Stimulated activated CD8-positive, alpha-beta memory T cell treated with anti-CD3 and anti-CD28 coated beads, Interleukin-12 subunit alpha, Interleukin-12 subunit beta, amount 100 ng/mL, for 1 hour (primary cell): Measurements from ENCODE around the gene GRPEL2.

Experiments used
- DNase-seq: peaks from one replicate; pipeline ENCODE4 v3.0.0-alpha.2; 2020; ENCODE audit warnings: low read depth

Gene GRPEL2

DNA sequence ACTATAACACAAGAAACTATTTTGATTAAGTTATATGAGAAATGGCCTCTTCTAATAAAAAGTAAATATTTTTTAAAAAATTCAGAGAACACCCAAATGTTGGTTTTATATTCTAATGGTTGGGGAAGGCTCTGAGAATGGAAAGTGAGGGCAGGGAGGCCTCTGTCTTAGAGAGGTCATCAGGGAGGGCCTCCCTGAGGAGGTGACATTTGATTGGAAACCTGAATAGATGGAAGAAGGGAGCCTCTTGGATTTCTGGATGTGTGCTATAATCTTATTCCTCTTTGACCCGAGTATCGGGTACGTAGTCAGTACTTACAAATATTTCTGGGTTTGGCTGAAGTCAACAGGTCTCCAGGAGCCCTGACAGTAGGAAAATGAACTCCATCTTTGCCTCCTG lies 26.1 kb upstream of the GRPEL2 start:
- no peak for DNase-seq

DNA sequence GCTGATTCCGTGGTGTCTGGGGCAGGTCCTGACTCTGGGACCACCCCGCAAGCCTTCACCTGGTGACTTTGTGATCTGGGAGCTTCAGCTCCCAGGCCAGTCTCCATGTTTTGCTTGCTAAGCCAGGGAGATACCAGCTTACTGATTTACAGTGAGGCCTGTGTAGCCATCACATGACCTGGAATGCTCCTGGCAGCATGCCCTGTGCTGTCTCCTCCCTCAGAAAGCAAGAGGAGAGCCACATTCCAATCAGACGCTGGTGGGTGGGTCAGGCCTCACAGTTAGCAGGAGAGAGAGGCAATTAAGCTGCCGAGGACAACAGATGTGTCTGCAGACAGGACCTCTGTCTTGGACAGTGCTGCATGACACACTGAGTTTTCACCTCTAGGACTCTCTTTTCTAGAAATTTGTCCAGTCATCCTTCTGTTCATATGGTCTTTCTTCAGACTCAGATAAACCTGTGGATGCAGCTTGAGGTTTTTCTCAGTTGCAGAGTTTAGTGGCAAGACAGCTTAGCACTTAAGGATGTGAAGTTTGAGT lies 24.4 kb upstream of the GRPEL2 start:
- DNase-seq = no peak

DNA sequence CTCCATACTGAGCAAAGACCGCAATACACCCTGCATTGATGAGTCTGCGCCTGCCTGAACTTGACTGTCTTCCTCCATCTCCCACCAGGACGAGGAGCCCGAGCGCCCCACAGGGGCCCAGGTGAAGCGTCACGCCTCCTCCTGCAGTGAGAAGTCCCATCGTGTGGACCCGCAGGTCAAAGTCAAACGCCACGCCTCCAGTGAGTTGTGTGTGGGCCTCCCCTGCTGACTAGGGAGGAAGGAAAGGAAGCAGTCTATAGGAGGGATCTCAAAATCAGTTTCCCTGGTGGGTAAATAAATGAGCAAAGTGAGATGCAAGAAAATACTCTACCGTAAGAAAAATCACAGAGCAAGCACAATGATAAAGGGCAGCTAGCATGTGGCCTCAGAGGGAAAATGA lies 22.8 kb upstream of the GRPEL2 start:
- no peak for DNase-seq

DNA sequence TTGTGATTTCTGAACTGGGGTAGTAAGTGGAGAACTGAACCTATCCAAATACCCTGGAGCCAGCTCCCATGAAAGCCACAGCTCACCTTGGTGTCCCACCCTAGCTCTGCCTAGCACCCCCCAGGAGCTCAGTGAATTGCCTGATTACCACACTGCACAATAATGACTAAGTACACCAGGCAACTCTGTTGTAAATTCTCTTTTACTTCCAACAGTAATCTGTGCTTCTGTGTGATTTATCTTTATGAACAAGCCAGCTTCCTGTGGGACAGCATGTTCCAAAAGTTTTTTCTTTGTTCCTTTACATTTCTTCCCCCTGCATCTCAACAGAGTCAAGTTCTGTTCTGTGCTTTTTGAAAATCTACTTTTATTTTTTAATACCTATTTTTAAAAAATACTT lies 22.1 kb upstream of the GRPEL2 start:
- no peak for DNase-seq

DNA sequence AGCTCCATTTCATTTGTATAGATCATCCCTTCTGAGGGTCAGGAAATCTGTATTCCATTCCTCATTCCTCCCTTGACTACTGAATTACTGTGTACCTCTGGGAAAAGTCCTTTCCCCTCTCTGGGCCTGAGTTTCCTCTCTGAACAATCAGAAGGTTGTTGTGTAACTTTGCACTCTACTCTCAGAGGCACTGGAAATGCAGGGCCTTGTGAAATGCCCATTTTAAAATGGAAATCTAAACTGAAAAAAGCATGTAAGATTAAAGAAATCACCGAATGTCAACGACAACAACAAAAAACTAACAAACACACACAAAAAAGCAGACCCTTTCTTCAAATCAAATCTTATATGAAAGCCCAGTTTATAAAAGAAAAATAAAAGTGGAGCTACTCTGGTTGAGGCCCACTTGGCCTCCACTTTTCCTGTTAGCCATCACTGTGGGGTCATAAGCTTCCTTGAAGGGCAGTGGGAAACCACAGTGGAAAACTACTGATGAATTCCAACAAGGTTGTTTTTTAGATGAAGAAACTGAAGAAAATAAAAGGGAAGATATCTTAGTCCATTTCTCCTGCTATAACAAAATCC lies 21.6 kb upstream of the GRPEL2 start:
- DNase-seq = no peak

DNA sequence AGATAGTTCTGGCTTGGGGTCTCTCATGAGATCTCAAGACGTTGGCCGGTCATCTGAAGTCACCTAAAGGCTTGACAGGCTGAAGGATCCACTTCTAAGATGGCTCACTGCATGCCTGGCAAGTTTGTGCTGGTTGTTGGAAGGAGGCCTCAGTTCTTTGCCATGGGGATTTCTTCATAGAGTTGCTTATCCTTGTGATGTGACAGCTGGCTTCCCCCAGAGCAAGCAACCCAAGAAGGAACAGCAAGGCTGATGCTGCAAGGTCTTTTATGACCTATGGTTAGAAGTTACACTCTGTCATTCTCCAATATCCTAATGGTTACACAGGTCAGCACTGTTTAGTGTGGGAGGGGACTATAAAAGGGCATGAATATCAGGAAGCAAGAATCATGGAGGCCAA lies 20.7 kb upstream of the GRPEL2 start:
- no peak for DNase-seq

DNA sequence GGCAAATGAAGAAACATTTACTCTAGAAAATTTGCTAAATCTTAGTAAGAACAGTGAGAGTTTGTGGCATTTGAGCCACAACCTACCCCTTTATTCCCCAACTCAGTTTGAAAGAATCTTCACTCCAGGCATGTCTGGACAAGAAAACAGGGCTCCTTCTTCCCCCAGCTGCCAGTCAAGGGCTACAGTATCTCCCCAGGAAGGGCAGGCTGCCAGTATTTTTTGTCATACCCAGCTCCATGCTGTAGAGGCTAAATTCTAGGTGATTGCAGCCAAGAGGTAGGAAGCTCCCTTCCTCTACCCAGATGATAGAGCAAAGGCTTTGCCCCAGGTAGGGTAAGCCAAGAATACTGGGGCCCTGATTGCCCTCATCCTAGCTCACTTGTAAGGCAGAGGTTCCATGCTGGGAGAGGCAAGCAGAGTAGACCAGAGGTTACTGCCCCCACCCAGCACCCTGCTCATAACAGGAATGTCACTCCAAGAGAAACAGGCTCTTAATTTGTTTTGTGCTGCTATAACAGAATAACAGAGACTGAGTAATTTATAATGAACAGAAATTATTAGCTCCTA lies 20.0 kb upstream of the GRPEL2 start:
- DNase-seq = no peak

DNA sequence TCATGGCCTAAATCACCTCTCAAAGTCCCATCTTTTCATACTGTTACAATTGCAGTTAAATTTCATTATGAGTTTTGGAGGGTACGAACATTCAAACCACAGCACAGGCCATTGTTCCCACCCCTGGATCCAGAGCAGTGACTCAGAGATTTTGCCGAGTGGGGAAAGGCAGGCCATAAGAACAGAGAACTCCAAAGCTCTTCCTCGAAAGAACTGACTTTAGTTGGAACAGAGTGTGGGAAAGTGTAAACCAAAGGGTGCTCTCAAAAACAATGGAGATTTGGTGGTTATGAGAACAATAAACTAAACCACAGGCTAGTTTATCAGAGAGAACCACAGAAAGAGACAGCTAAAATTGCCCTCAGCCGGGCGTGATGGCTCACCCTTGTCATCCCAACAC lies 19.4 kb upstream of the GRPEL2 start:
- DNase-seq = no peak

DNA sequence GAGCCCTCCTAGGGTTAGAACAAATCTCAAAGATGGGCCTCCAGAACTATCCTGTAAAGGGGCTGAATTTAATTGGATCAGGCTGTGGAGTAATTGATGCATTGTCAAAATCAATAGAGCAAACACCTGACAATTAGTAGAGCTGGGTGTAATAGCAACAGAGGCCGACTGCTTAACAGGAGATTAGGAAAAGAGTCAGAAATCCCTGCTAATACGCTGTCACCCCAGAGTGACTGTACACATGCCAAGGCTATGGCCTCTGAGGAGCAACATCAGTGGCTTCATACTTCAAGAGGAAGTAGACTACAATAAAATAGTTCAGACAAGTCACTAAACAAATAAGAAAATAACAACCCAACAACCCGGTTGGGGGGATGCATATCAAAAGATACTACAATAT lies 18.7 kb upstream of the GRPEL2 start:
- DNase-seq = no peak

DNA sequence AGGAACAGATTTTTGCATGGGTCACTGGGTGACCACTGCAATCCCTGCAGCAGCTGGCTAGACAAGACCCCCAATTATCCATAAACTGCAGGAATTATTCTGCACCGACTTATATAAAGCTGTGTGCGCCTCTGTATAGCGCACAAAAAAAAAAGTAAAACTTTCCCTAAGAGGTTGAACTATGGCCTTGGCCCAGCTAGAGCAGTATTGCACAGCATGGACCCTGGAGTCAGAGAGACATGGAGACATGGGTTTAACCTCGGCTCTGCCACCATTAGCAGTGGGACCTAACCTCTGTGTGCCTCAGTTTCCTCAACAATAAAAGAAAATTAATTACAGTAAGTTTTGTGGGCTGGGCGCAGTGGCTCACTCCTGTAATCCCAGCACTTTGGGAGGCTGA lies 17.1 kb upstream of the GRPEL2 start:
- no peak for DNase-seq

DNA sequence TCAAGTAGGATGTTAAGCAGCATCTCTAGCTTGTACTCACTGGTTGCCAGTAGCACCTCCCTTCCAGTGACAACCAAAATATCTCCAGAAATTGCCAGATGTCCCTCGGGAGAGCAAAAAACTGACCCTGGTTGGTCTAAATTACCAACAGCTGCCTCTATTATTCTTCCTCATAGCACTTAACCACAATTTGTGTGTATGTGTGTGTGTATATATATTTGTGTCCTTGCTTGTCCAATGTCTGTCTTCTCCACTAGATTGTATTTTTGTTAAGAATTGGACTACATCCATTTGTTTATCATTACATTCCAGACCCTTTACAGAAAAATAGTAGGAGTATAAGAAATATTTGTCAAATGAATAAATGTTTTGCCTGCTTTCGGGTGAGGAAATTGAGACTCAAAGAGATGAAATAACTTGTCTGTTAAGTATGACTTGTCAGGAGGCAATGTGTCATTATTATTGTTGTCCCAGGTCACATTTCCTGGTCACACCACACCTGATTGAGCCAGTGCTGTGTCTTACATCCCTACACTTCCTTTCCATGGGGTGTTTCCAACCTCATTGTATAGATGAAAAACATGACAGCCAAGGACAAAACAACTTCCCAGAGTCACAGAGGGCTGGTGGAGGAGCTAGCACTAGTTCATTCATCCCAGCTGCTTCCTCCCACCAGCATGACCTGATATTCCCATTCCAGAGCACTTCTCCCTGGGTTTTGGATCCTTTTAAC lies 11.4 kb upstream of the GRPEL2 start:
- no peak for DNase-seq

DNA sequence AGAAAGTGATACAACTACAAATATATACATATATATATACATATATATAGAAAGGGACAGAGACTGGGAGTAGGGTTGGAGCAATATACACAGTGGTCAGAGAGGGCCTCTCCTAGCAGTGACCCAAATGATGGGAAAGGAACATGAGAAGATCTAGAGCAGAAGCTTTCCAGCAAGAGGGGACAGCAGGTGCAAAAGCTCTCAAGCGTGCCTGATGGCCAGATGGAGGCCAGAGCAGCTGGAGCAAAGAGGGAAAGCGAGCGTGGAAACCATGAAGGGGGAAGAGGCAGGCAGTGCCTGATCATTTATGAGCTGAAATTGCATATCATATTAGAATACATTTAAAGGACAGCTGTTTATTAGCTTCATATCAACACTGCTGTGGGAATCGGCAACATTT lies 7.6 kb upstream of the GRPEL2 start:
- no peak for DNase-seq

DNA sequence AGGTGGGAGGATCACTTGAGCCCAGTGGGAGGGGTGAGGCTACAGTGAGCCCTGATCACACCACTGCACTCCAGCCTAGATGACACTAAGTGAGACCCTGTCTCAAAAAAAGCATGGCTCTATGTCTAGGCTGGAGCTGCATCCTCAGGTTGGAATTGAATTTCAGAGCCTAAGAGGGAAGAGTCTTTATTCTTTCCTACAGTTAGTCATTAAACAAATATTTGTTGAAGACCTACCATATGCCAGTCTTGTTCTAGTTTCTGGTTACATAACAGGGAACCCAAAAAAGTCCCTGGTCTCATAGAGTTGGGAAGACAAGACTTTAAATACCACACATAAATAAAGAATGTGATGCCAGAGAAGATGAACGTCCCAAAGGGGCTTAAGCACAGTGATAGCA lies 6.9 kb upstream of the GRPEL2 start:
- no peak for DNase-seq

DNA sequence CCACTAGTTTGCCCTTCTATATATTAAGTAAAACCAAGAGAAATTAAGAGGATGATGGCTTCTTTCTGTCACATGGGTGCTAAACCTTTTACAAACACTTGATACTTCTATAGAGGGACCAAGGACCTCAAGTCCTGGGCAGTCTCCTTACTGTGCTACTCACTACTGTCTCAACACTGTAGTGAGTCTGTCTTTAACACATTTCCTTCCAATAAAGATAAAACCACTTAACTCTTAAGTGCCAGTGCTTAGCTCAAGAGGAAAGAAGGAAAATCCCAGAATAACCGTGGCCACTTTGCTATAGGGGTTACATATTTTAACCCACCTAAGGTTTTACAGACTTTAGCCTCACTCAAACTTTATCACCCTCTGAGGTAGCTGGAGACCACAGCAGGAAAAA lies 4.4 kb upstream of the GRPEL2 start:
- no peak for DNase-seq

DNA sequence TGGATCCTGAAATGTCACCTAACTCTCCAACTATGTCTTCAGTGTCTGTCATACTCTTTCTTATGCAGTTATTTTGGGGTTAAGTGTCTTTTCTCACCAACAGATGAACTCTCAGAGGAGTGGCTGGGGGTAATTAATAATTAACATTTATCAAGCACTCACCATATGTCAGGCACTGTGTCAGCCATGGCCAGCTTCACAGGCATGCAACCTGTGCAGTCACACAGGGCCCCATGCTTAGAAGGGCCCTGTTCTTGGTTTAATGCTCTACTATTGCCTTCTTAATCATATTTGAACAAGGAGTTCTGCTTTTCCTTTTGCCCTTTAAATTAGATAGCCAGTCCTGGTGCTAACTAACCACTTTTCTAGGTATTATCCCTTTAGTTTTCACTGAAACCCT lies 3.4 kb upstream of the GRPEL2 start:
- no peak for DNase-seq

DNA sequence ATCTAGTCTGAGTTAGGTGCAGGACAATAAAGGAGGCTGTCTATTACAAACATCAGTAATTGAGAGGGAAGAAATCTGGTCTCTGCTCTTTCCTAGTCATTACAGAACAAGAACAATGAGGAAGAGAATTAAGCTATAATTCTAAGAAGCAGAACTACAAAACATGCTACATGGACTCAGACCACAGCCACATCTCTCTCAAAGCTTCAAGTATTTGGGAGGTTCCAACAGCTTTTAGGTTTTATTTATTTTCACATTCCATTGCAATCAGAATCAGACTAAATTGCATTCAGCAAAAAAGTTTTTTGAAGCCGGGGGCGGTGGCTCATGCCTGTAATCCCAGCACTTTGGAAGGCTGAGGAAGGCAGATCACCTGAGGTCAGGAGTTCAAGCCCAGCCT lies 1.1 kb upstream of the GRPEL2 start:
- DNase-seq = no peak

DNA sequence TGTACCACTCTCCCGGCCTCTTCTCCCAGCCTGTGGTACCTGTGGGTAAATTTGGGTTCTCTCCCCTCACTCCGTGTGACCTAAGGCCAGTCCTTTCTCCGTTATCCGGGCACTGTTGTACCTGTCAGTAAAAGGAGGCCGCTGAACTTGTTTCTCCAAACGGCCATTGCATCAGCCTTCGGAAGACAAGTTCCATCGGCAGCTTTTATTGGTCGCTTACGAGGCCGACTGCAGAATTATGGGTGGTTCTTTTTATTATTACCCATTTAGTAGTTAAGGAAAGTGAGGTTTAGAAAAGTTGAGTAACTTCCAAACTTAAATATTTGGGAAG lies 558 bp downstream of the GRPEL2 start:
- DNase-seq = no peak

DNA sequence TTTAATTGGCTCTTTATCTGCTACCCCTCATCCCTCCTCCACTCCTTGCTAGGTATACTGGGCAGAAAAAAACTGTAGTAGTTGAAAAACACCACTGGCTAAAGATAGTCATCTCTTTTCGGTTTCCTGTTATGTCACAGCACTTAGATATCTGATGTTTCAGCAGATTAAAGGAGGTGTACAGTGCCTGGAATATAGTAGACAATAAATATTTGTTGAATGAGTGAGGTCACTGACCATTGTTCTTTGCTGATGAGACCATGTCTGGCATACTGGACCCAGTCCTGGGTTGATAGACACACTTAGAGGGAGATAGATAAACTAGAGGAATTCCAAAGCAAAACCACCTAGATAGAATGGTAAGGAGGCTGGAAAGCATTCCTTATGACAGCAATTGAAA lies 3.2 kb downstream of the GRPEL2 start:
- no peak for DNase-seq

DNA sequence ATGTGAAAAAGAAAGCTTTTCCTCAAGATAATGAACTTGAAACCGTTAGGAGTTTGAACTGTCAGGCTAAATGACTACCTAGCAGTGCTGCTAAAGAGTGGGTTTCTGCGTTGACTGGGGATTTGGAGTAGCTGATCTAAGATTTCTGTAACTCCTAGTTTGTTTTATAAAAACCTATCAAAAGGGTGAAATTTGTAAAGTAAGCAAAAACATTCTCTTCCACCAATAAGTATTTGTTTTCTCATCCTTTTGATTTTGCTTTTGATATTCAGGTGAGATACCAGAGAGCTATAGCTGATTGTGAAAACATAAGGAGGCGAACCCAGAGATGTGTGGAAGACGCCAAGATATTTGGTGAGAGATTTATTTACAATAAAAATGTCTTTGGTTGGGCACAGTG lies 4.1 kb downstream of the GRPEL2 start:
- no peak for DNase-seq

DNA sequence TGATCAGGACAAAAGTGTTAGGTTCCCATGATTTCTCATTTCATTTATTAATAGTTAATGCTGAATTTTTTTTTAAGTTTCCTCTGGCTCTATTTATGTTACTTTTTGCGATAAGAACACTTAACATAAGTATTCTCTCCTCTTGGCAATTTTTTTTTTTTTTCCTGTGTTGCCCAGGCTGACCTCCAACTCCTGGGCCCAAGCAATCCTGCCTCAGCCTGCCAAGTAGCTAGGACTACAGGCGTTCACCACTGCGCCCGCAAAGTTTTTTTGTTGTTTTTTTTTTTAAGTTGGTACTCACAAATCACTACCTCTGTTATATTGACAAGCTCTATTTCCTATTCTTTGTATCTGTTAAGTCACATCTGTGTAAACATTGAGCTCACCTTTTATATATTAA lies 6.9 kb downstream of the GRPEL2 start:
- DNase-seq = no peak

DNA sequence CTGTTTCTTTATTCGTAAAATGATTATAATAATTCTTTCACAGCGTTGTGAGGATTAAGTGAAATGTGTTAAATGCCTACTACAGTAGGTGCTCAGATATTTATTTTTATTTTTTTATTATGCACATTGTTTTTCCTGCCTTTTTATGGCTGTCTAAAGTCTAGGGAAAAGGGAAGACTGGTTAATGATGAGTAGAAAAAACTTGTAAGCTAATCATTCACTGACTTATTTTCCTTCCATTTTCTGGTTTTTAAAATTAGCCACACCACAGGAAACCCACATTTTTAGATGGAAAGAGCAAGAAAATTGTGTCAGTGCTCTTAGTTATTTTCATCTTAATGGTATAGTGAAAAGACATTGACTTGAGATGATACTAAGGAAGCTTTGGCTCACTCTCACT lies 8.6 kb downstream of the GRPEL2 start:
- no peak for DNase-seq

DNA sequence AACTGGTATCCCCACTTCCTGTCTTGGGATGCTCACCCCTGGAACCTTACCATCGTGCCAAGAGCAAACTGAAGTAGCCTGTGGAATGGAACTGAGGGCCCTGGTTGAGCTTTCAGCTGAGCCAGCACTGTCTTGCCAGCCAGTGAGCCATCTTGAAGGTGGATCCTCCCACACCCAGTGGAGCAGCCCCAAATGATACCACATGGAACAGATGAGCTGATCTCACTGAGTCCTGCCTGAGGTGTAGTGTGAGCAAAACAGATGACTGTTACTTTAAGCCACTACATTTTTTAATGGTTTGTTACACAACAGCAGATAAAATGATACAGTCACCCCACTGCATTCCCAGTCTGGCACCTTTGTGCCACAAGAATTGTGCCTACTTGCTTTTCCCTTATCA lies 10.4 kb downstream of the GRPEL2 start:
- DNase-seq = no peak

DNA sequence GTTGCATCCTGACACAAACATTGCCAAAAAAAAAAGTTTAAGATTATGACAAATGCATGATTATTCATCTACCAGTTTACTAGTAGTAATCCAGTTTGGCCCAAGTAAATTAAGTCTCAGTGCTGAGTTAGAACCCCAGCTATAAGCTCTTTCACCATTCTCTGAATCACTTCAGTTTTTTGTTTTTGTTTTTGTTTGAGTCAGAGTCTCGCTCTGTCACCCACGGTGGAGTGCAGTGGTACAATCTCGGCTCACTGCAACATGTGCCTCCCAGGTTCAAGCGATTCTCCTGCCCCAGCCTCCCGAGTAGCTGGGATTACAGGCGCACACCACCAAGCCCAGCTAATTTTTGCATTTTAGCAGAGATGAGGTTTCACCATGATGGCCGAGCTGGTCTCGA lies 11.1 kb downstream of the GRPEL2 start:
- DNase-seq = no peak
